AG04450 (cell line): ENCODE results near the gene LAMA5. TPM values are rescaled to one million over a fixed set of nuclear protein-coding genes. Genes with fewer than 3 reads are reported as not detected.

Experiments
- CTCF ChIA-PET: fragments of 300-600, 350-600 bp; formaldehyde crosslinking; extraction: SDS; loops from one replicate; lab custom pipeline; 2022; ENCODE audit warnings: antibody characterized with exemption, inconsistent platforms; lab: Charles Lee
- POLR2A ChIA-PET: fragments of 350-600 bp; formaldehyde crosslinking; extraction: SDS; loops from one replicate; lab custom pipeline; 2021; ENCODE audit warnings: antibody characterized with exemption, inconsistent platforms; lab: Yijun Ruan, JAX
- DNase-seq: peaks from one replicate; pipeline ENCODE4 v3.0.0-alpha.2; 2011; ENCODE audit warnings: low read depth, low spot score
- H3K27ac ChIP-seq: one replicate; pipeline ENCODE4 v1.5.1; 2012; ENCODE audit warnings: low read depth, low read length, control low read depth
- H3K27me3 ChIP-seq: one replicate; pipeline ENCODE4 v1.6.0; 2012; ENCODE audit warnings: low read length; ENCODE audit not compliant: control insufficient read depth, insufficient read depth
- H3K4me3 ChIP-seq: 2 replicates; pipeline ENCODE4 v1.5.1; 2011; ENCODE audit warnings: mild to moderate bottlenecking, low read depth, low read length, control low read depth
- H3K9me3 ChIP-seq: 2 replicates; pipeline ENCODE4 v1.5.1; 2012; ENCODE audit warnings: low read length; ENCODE audit not compliant: control insufficient read depth, insufficient read depth
- polyA plus RNA-seq: library from polyadenylated mRNA; depleted of rRNA; stranded (reverse); fragments of >200 nt; gene quantifications from 2 replicates; pipeline ENCODE4 v1.2.3, GENCODE V29; 2011
- TF ChIP-seq, protein P1 (sequence below): IDR thresholded peaks from 2 replicates; pipeline ENCODE4 v1.5.1; 2011; ENCODE audit warnings: low read depth, low read length, control low read depth, inconsistent platforms

Gene LAMA5
- polyA plus RNA-seq, 1 experiment: 1.9 TPM

DNA sequence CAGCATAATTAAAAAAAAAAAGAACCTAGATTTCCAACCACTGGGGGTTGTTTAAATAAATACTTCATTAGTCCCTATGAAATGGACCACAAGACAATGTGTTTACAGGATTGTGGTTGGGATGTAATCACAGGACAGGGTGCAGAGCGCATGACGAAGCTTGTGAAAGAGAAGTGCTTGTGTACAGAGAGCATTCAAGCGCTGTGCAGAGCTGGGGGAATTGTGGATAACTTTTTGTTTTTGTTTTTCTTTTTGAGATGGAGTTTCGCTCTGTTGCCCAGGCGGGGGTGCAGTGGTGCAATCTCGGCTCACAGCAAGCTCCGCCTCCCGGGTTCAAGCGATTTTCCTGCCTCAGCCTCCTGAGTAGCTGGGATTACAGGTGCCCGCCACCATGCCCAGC is 22.3 kb downstream of the LAMA5 start:
- Histone ChIP-seq H3K27me3 (no peaks in the 10 kb centered on the region), H3K9me3 (peaks cover 11% of the 10 kb centered on the region), H3K4me3 (no peak overlapping the region), H3K27ac (no peak overlapping the region)
- CTCF ChIA-PET: interaction anchor here (0.9 to 1.5 kb wide), 4 partner anchors 21 to 43 kb away, joined by 3 to 6 read pairs (median 4); no protein-coding TSS in a partner anchor
- TF ChIP-seq, protein P1, sequence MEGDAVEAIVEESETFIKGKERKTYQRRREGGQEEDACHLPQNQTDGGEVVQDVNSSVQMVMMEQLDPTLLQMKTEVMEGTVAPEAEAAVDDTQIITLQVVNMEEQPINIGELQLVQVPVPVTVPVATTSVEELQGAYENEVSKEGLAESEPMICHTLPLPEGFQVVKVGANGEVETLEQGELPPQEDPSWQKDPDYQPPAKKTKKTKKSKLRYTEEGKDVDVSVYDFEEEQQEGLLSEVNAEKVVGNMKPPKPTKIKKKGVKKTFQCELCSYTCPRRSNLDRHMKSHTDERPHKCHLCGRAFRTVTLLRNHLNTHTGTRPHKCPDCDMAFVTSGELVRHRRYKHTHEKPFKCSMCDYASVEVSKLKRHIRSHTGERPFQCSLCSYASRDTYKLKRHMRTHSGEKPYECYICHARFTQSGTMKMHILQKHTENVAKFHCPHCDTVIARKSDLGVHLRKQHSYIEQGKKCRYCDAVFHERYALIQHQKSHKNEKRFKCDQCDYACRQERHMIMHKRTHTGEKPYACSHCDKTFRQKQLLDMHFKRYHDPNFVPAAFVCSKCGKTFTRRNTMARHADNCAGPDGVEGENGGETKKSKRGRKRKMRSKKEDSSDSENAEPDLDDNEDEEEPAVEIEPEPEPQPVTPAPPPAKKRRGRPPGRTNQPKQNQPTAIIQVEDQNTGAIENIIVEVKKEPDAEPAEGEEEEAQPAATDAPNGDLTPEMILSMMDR: no peak
- peak; percentile 88 for DNase-seq
- POLR2A ChIA-PET: interaction anchor here (0.5 to 1.5 kb wide), 8 partner anchors 12 to 42 kb away, joined by 3 to 6 read pairs (median 4); partner anchors contain the start of gene RPS21

DNA sequence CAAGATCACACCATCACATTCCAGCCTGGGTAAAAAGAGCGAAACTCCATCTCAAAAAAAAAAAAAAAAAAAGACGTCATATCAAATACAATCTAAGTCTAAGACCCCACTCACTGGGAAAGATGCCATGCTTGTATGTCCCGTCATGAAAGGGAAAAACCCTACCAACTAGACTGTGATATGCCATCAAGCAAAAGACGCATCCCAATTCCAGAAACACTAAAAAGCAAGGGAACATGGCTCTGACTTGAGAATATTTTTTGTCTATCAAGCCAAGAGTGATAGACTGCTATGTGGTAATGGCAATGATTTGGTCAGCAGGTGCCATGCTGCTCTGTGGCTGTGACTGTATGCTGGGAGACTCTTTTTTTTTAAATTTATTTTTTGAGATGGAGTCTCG is 23.0 kb downstream of the LAMA5 start:
- ChIA-PET POLR2A (interaction anchor here (1.5 kb wide), 1 partner anchor 25 kb away, joined by 6 read pairs; no protein-coding TSS in a partner anchor), CTCF (interaction anchor here (1.5 kb wide), 1 partner anchor 31 kb away, joined by 5 read pairs; no protein-coding TSS in a partner anchor)
- DNase-seq: no peak
- Histone ChIP-seq H3K4me3 (no peak overlapping the region), H3K27me3 (no peaks in the 10 kb centered on the region), H3K9me3 (peaks cover 9% of the 10 kb centered on the region), H3K27ac (no peak overlapping the region)
- TF ChIP-seq, protein P1: no peak

DNA sequence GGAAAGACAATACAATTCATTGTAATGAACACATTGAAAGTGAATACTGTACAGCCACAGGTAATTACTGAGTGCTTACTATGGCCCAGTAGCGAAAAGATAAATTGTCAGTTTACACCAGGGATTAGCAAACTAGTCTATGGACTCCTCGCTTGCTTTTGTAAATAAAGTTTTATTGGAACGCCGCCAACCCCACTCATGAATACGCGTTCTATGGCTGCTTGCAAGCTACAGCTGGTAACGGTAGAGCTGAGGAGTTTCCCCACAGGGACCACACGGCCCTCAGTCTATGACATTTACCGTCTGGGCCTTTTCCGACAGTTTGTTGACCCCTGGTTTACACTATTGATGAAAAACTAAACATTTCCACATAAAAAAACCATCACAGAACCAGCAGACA is 24.2 kb downstream of the LAMA5 start:
- peaks cover 5% of the 10 kb centered on the region for H3K9me3 ChIP-seq
- TF ChIP-seq, protein P1: no peak
- H3K27me3 ChIP-seq: no peaks in the 10 kb centered on the region
- ChIA-PET POLR2A (no interaction called here), CTCF (interaction anchor here (1.3 kb wide), 1 partner anchor 40 kb away, joined by 3 read pairs; no protein-coding TSS in a partner anchor)
- no peak overlapping the region for H3K27ac ChIP-seq
- no peak overlapping the region for H3K4me3 ChIP-seq
- DNase-seq: no peak

DNA sequence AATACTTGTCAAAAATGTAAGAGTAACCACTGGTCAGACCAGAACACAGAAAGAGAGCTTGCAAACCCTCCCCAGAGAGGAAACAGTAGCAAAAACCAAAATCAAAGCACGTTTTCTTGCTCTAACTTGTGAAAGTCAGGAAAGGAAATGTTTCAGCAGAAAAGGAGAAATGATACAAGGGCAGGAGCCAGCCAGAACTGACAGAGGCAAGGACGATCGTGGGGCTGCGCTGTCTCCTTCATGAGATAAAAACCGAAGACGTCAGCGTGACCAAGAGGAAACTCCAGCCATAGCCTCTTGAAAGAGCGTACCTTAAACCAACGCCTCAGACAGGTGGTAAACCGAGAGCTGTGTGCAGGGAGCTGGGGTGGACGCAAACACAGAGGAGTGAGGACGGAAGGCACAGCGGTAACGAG is 27.5 kb downstream of the LAMA5 start:
- CTCF ChIA-PET: interaction anchor here (0.8 to 1.0 kb wide), 2 partner anchors 43 to 44 kb away, joined by 3 to 5 read pairs; no protein-coding TSS in a partner anchor
- TF ChIP-seq, protein P1: no peak
- POLR2A ChIA-PET: interaction anchor here (0.7 kb wide), 1 partner anchor 28 kb away, joined by 9 read pairs; no protein-coding TSS in a partner anchor
- H3K27me3 ChIP-seq: no peaks in the 10 kb centered on the region
- no peak overlapping the region for H3K4me3 ChIP-seq
- no peak overlapping the region for H3K27ac ChIP-seq
- peaks cover 5% of the 10 kb centered on the region for H3K9me3 ChIP-seq
- DNase-seq: no peak

DNA sequence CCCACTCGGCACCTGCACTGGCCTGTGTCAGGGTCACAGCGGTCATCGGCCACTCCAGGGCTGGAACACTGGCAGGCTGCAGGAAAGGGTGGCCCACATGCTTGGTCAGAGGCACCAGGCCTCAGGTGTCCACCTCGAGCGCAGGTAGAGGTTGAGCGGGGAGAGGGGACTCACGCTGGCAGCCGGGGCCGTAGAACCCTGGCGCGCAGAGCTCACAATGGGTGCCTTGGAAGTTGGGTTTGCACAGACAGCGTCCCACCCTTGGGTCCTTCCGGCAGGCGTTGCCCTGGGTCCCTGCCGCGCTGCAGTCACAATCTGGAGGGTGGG is 28.9 kb downstream of the LAMA5 start:
- H3K4me3 ChIP-seq: no peak overlapping the region
- no peak overlapping the region for H3K27ac ChIP-seq
- ChIA-PET POLR2A (no interaction called here), CTCF (no interaction called here)
- no peak for DNase-seq
- H3K9me3 ChIP-seq: peaks cover 5% of the 10 kb centered on the region
- no peaks in the 10 kb centered on the region for H3K27me3 ChIP-seq
- TF ChIP-seq, protein P1: no peak
